ENCODE measurements around the gene GALNS.
"Not testable (repeated sequence)": the region's sequence is repeated elsewhere in the genome, so short reads cannot be mapped to it uniquely, and the experiment has no call there.

The GALNS gene

DNA sequence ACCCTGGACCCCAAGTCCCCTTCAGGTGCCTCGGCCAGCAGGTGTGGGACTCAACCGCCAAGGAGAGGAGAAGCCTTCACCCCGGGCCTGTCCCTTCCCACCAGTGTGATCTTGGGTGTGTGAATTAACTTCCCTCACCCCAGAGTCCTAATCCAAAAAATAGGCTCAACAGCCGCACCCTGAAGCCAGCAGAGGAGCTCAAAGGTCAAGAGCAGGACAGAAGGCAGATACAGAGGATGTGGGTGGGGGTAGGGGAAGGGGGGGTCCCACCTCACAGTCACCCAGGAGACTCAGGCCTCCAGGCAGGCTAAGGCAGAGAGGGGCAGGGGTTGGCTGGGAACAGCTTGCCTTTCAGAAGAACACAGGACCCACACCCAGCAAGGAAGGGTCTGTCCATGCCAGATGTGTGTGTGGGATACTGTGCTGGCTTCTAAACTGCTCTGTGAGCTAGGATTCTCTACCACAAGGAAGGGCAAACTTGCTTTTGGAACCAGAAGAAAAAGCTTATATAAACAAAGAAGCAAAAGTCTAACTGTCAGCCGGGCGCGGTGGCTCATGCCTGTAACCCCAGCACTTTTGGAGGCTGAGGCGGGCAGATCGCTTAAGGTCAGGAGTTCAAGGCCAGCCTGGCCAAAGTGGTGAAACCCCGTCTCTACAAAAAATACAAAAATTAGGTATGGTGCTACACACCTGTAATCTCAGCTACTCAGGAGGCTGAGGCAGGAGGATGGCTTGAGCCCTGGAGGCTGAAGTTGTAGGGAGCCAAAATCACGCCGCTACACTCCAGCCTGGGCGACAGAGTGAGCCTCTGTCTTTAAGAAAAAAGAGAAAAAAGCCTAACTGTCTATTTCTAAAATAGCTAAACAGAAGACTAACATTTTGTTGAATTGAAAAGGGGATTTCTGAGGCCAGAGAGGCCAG, 76.3 kb downstream of the GALNS start:
- H3K4me3 ChIP-seq (ENCODE audit: low read length), result peak overlapping the region; percentile 77
- DNase-seq (ENCODE audit: low read depth, low spot score), result no peak

DNA sequence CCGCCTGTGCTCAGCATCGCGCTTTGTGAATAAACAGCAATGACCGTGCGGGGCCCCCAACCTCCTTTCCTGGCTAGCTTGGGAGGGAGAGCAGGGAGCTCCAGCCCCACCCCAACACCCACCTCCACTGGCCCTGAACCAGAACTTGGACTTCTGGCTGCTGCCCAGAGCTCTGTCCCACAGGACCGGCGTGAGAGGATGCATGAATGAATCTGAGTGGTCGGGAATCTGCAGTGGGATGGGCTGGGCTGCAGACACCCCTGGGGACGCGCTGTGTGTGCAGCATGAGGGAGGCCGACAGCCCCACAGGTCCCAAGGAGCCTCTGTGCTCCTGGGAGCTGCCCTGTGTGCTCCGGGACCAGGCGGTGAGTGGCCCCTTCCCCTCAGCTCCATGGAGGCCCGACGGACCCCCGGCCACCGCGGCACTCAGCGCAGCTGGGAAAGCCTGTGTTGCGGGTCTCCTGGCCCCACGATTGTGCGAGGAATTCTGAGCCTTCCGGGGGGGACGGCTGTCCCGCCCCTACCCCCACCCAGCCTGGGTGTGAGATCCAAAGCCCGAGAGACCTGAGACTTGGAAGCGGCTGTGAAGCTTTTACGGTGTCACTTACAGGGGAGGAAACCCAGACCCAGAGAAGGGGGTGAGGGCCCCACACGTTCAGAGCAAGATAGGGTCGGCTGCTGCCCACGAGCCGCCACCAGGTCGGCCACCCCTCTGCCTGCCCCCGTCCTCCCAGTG, 77.2 kb downstream of the GALNS start:
- no peak overlapping the region for H3K4me3 ChIP-seq (ENCODE audit: low read length)
- DNase-seq (ENCODE audit: low read depth, low spot score), result no peak

DNA sequence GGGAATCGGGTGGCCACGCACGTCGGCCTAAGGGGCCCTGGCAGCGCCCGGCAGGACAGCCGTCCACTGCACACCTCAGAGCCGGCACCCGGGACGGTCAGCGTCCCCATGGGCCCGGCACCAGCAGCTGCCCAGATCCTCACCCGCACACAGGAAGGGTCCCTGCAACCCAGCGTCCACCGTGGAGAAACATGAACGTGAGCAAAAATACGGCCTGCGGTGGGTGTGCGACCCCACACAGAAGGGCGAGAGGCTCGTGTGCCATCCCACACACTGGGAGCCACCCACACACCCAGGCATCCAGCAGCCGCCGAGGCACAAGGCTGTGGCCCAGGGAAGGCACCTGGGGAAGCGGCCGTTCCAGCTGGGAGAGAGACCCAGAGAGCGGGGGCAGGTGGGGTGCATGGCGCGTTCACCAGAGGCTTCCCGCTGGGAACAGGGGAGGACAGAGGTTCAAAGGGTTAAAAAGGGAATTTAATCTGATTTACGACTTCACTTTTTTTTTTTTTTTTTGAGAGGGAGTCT, 78.1 kb downstream of the GALNS start:
- no peak for DNase-seq (ENCODE audit: low read depth, low spot score)
- H3K4me3 ChIP-seq (ENCODE audit: low read length), result no peak overlapping the region

DNA sequence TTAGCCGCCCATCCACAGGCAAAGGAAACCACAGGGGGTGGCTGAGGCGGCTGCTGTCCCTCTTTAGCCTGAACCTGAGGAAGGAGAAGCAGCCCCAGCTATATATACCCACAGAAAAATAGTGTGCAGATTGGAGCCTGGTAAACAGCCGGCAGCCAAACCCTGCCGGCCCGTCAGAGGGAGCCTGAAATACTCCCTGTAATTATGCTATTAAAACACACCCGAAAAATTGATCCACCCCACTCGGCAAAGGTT, 78.5 kb downstream of the GALNS start:
- DNase-seq (ENCODE audit: low read depth, low spot score), result no peak
- no peak overlapping the region for H3K4me3 ChIP-seq (ENCODE audit: low read length)

DNA sequence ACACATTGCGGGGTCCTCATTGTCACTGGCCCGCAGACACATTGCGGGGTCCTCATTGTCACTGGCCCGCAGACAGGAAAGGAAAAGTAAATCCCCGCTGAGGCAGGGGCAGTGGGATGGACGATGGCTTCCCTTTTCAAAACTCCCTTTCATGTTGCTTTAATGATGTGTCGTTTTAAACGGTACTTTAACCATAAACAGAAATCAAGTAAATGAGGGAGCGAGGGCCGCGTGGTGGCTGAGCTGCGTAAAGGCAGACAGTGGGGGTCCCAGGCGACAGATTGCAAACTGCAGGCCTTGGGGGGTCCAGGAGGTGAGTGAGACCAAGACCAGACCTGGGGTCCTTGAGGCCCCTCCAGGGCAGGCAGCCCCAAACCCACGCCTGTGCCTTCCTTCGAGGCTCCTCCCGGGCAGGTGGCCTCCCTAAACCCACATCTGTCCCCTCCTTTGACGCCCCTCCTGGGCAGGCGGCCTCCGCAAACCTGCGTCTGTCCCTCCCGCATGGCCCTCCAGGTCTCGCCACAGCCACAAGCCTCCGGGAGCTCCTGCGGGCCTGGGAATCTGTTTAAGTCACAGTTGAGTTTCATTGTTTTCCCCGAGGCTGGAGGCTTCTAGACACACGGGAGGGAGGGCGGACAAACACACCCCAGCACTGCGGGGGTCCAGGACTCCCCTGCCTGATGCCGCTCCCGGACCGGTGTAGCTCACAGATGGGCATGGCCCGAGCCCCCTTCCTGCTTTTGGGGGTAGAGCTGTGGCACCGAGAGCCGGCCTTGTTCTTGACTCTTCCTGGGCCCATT, 79.1 kb downstream of the GALNS start:
- no peak for DNase-seq (ENCODE audit: low read depth, low spot score)
- H3K4me3 ChIP-seq (ENCODE audit: low read length), result no peak overlapping the region

DNA sequence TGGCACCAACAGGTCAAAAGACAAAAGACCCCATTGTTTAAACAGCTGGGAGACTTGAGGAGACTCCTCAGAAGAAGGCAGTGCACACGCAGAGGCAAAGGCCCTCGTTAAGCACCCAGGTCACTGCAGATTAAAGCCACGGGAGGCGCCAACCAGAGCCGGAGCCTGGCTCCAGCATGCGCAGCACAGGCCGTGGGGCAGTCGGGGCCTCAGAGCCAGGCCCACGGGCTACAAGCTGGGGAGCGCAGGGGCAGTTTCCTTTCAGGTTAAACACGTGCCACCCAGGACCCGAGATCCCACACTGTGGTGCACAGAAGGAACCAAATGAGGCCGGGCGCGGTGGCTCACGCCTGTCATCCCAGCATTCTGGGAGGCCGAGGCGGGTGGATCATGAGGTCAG, 80.9 kb downstream of the GALNS start:
- DNase-seq (ENCODE audit: low read depth, low spot score), result no peak
- no peak overlapping the region for H3K4me3 ChIP-seq (ENCODE audit: low read length)

DNA sequence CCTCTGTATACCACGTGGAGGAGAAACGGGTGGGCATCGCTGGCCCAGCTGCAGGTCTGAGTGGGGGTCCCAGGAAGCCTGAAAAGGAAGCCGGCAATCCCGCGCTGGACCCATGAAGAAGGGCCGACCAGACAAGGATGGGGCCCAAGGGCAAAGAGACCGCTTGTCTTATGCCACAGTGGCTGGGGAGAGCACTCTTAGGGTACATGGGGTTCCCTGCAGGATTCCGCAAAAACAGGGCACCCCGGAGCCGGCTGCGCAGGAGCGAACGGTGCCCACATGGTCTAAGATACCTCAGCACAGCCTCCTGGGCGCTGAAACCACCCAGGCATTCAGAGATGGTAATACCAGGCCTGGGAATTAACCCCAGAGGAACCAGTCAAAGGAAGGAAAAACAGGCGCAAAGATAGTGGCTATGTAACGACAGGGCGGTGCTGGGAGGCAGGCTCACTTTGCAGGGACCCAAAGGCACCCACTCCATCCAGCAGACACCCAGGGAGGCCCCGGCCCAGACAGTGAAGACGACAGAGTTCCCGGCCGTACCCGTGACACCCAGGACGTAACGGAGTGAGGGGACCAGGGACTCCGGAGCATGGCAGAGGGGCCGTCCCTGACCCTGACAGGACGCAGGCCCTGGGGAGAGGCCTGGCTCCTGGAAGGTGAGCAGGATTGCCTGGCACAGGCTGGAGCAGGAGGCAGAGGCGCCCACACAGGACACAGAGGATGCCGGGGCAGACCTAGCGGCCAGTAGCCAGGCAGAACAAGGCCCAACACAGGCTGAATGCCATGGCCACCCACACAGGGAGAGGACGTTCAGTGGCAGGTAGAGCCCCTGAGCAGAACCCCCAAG, 82.0 kb downstream of the GALNS start:
- H3K4me3 ChIP-seq (ENCODE audit: low read length), result no peak overlapping the region
- no peak for DNase-seq (ENCODE audit: low read depth, low spot score)

DNA sequence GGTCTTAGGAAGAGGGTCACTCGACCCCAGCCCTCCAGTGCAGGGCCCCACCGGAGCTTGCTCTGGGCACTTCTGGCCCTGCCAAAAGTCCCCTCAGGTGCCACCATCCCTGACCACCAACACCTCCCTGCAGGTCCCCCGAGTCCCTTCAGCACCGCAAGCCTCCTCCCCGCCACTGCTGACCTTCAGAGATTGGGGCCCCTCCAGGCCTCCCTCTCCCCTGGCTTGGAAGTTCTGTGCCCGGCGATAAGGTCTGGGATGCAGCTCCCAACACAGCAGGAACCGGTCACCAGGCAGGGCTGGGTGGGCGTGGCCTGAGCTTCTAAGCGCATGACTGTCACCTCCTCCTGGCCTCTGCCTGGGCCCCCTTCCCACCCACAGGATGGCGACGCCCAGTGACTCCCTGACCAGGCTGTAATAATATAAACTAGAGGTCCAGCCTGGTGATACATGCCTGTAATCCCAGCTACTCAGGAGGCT, 82.9 kb downstream of the GALNS start:
- DNase-seq (ENCODE audit: low read depth, low spot score), result no peak

DNA sequence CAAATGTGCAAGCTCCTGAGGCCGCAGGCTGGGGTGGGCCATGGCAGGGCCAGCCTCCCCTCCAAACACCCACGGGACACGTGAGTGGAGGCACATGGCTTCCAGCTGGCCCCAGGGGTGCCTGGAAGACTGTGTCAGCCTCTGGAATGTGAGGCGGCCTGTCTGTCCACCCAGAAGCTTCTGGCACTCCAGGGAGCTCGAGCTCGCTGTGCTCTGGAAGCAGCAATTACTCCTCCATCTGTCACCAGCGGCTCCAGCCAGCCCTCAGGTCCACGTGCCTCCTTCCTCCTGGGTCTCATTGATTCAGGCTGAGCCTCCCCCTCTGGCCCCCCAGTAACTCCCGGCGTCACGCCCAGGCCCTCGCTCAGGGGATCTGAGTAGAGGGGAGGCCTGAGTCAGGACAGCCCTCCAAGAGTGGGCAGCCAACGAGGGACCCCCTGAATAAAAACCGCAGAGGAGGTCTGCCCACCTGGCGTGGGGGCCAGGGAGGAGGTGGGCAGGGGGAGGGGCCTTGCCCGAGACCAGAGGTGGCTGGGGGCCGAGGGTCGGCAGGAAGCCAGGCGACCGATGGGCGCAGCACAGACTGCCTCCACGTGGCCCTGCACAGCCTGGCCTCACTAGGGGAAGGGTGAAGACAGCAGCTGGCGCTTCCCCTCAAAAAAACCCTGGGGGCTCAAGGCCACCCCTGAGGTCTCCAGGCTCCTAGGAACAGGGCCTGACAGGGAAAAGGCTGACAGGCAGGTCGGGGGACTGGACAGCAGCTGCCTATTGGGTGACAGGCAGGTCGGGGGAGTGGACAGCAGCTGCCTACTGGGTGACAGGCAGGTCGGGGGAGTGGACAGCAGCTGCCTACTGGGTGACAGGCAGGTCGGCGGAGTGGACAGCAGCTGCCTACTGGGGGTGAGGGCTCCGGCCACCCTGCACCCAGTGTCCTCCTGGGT, 83.6 kb downstream of the GALNS start:
- H3K4me3 ChIP-seq (ENCODE audit: low read length), result no peak overlapping the region
- DNase-seq (ENCODE audit: low read depth, low spot score), result no peak

More for the DNA sequence above, 82.9 kb downstream of the GALNS start:
- no peak overlapping the region for H3K4me3 ChIP-seq (ENCODE audit: low read length)

DNA sequence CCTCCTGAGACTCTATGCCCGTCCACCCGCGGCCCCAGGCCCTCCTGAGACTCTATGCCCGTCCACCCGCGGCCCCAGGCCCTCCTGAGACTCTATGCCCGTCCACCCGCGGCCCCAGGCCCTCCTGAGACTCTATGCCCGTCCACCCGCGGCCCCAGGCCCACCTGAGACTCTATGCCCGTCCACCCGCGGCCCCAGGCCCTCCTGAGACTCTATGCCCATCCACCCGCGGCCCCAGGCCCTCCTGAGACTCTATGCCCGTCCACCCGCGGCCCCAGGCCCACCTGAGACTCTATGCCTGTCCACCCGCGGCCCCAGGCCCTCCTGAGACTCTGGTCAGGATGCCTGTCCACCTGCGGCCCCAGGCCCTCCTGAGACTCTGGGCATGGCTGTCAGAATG, 85.0 kb downstream of the GALNS start:
- not testable (repeated sequence) for DNase-seq (ENCODE audit: low read depth, low spot score); H3K4me3 ChIP-seq (ENCODE audit: low read length)

DNA sequence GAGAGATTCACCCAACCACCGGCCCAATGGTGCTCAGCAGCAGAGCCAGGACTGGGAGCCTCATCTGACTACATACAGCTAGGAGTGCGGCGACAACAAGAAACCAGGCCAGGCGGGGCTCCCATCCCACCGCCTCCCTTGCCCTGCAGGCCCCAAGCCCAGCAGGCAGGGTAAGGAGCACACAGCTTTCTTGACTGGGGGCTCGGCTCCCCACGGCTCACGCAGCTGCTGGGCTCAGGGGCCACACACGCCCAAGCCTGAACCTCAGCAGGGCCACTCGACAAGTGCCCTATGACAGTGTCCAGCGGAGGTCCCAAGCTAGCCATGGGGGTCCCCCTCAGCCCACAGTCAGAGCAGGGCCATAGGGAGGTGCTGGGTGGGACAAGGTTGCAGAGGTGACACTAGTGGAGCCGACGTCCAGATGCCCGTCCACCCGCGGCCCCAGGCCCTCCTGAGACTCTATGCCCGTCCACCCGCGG, 85.4 kb downstream of the GALNS start:
- DNase-seq (ENCODE audit: low read depth, low spot score), result no peak
- H3K4me3 ChIP-seq (ENCODE audit: low read length), result no peak overlapping the region

DNA sequence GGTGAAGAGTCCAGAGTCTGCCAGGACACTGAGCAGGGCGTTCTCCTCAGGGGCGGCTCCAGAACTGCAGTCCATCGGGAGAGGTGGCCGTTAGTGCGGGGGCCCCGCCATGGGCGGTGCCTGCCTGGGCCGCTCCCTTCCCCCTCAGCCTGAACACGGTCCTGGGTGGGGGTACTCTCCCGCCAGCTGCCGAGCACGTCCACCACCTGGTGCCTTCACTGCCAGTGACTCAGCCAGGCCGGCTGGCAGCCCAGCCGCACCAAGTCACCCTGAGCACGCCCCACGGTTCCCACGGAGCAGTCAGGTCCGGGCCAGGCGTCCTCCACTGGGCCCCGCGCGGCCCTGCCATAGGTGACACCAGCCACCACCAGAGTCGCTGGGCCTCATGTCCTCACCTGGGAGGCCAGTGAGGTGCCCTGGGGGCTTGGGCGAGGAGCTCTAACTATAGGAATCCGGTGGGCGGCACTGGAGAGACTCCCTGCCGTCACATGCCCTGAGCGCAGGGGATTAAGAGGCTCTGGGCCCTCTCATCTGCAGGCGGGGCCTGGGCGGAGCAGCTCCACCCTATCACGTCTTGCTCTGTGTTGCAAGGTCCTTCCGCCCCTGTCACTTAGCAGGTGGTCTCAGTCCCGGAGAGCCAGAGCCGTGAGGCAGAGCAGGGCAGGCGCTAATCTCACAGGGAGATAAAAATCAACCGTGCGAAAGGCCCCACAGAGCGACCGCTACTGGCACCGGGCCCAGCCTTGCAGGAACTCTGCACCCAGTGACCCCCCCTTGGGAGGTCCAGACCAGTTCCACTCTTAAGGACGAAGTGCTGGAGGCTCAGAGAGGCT, 86.1 kb downstream of the GALNS start:
- H3K4me3 ChIP-seq (ENCODE audit: low read length), result no peak overlapping the region
- DNase-seq (ENCODE audit: low read depth, low spot score), result no peak

DNA sequence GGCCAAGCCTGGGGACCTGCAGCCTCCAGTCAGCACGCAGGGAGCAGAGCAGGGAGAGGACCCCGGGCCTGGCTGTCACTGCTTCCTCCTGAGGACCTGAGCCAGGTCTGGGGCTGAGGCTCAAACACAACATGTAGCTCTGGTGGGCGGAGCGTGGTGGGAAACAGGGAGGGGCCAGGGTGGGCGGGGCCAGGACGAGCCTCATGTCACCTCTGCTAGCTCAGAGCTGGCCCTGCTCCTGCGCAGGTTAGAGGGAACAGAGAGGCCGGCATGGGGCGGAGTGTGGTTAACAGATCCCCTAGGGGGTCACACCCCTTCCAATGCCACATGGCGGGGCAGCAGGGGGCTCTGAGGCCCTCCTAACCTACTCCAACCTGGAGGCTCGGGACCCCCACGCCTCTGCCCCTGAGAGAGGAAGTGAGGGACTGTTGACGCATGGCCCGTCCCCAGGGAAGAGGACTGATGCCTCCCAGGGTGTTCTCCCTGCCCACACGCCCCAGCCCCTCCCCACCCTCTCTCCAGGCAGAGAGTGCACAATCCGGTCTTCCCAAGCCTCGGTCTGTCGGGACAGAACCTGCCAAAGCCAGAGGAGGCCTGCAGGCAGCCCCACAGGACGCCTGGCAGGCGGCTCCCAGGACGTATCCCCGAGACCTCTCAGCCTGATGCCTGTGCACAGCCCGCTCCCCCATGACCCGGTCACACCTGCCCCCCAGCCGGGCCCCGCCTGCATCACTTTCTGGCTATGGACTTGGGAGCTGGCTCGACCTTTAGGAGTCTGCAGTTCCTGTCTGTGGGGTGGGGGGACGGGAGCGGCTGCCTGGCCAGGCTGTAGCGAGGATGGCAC, 86.9 kb downstream of the GALNS start:
- DNase-seq (ENCODE audit: low read depth, low spot score), result no peak
- no peak overlapping the region for H3K4me3 ChIP-seq (ENCODE audit: low read length)

DNA sequence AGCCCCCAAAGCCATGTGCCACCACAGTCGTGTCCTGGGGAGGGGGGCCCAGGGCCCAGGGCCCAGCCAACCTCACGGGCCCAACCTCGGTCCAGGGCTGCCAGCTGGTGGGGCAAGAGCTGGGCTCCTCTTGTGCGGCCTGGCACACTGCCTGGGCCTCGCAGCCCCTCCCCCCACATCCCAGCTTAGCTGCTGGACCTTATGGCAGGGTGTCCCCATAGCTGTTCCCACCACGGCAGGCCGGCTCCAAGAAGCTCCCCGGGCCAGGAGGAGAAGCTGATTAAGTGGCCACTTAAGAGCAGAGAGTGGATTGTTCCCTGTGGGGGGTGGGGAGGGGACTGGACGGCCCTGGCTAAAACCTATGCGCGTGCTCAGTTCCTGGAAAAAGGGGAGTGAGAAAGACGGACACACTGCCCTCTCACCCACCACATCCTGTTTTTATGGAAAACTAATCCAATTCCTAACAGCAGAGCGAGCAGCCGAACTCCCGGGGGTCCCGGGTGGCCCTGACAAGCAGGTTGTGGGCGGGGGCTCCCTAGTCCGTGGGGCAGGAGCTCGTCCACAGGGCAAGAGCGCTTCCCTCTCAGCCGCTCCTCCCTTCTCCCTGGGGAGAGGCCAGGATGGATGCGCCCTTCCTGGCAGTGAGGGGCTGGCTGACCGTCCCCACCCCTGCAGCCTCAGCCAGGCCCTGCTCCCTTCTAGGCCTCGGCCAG, 88.5 kb downstream of the GALNS start:
- DNase-seq (ENCODE audit: low read depth, low spot score), result no peak
- no peak overlapping the region for H3K4me3 ChIP-seq (ENCODE audit: low read length)

DNA sequence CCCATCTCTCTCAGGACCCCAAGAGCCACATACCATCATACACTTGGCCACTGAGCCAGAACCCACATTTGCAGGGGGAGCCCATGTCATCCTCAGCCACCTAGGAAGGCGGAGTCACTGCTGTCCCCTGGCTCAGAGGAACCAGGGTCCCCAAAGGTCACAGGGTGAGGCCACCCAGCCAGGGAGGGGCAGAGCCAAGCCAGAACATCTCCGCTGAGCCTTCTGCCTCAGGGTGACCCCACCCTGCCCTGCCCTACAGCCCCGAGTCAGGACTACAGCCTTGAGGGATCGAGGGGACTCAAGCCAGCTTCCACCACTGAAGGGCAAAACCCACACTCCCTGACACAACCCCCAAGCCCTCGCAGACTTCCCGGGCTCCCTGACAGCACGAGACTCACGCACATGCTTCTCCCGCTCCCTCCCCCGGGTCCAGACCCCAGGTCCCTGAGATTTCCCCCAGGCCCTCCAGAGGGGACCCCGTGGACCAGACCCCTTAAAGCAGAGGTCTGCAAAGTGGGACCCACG, 89.1 kb downstream of the GALNS start:
- DNase-seq (ENCODE audit: low read depth, low spot score), result no peak
- H3K4me3 ChIP-seq (ENCODE audit: low read length), result no peak overlapping the region
